ENCODE measurements around the gene P2RY6. TPM values are rescaled to one million over a fixed set of nuclear protein-coding genes. Genes with fewer than 3 reads are reported as not detected.
A peak's percentile ranks its signal among the peaks of the same experiment; 100 is the strongest.

The P2RY6 gene
- total and polyA plus RNA-seq, 2 of the 4 experiments (the other 2 are of a cell fraction) = 0.44 TPM; not detected in 1

GRCh38 chr11:73343076-73343873 is 71.1 kb downstream of the P2RY6 start:
- Histone ChIP-seq H3K4ac (ENCODE audit: low read depth, low read length) (no peak overlapping the region), H2BK5ac (ENCODE audit: low read depth, low read length, poor library complexity, severe bottlenecking) (no peak overlapping the region), H3K4me2 (ENCODE audit: low read depth, low read length) (no peak overlapping the region), H3K27me3 (ENCODE audit: control insufficient read depth, insufficient read depth, low read length) (no peaks in the 10 kb centered on the region), H3K9me3 (ENCODE audit: control insufficient read depth, insufficient read depth, low read length) (no peaks in the 10 kb centered on the region), H3K4me3 (ENCODE audit: insufficient read depth, low read depth, low read length) (no peak overlapping the region), H2BK20ac (ENCODE audit: low read depth, low read length) (no peak overlapping the region), H3K79me1 (ENCODE audit: low read depth in 1 of 2, low read length in 2 of 2) (peaks cover 20 to 92% of the 10 kb centered on the region in 2 experiments), H4K20me1 (ENCODE audit: insufficient read depth, low read length) (peaks cover 100% of the 10 kb centered on the region), H3K23ac (ENCODE audit: low read depth, low read length) (peak overlapping the region; percentile 38; the same call in 1 of the 2 replicates), H3K4me1 (ENCODE audit: control insufficient read depth, insufficient read depth, low read length) (peaks cover 20% of the 10 kb centered on the region), H2AK5ac (ENCODE audit: low read depth, low read length) (no peak overlapping the region), H2BK15ac (ENCODE audit: low read depth, low read length) (no peak overlapping the region), H2AFZ (replicated peaks; ENCODE audit: low read length, poor library complexity) (no peak overlapping the region), H3K9ac (ENCODE audit: low read depth, low read length) (no peak overlapping the region), H3K36me3 (ENCODE audit: control insufficient read depth, insufficient read depth, low read length) (peaks cover 19% of the 10 kb centered on the region), H4K5ac (ENCODE audit: low read depth, low read length) (no peak overlapping the region), H4K91ac (ENCODE audit: insufficient read depth, low read depth, low read length) (no peak overlapping the region), H3K9me1 (ENCODE audit: insufficient read depth, low read length) (peaks cover 16% of the 10 kb centered on the region; the same call in 1 of the 2 replicates), H2AK9ac (replicated peaks; ENCODE audit: low read depth, low read length, poor library complexity) (no peak overlapping the region), H3K56ac (ENCODE audit: extremely low read depth, insufficient read depth, low read length) (no peak overlapping the region), H3K14ac (replicated peaks; ENCODE audit: low read depth, low read length) (0 out of 2 replicates have a peak overlapping the region, but pooled peaks have one; percentile 15), H2BK120ac (ENCODE audit: low read depth, low read length) (no peak overlapping the region), H3K27ac (ENCODE audit: insufficient read depth, low read length) (no peak overlapping the region), H3K18ac (ENCODE audit: low read depth, low read length) (no peak overlapping the region), H4K8ac (ENCODE audit: low read depth in 2 of 2, low read length in 2 of 2) (no peak overlapping the region)
- CTCF ChIA-PET = no interaction called here
- DNase-seq = no peak
- 78% methylated on average over 10 of the region's 40 CpGs; no CpG with 5 or more reads in 1 of the 2 experiments for WGBS, 2 experiments (ENCODE audit: extremely low coverage in 2 of 2, insufficient read length in 1 of 2)
- POLR2A ChIA-PET (ENCODE audit: unreplicated experiment) = no interaction called here
- no TSS peak for BruUV-seq (replicated peaks)
- in situ Hi-C loops (cut with MboI; ENCODE audit: low sequenced_read_pairs) (no loop called here), dilution Hi-C loops (cut with HindIII; ENCODE audit: low sequenced_read_pairs, unreplicated experiment) (no loop called here), intact Hi-C loops (cut with micrococcal nuclease) (no loop called here)
- TF ChIP-seq MXI1 (IDR thresholded peaks at IDR 0.05; ENCODE audit: borderline replicate concordance, low read depth, low read length) = no peak
- no peak for TF ChIP-seq CEBPB (IDR thresholded peaks at IDR 0.05; ENCODE audit: low read depth, low read length)
- no peak for ATAC-seq (ENCODE audit: low read depth)

All from IMR-90 (cell line).